ENCODE measurements around the gene MXD3.

Gene MXD3

DNA sequence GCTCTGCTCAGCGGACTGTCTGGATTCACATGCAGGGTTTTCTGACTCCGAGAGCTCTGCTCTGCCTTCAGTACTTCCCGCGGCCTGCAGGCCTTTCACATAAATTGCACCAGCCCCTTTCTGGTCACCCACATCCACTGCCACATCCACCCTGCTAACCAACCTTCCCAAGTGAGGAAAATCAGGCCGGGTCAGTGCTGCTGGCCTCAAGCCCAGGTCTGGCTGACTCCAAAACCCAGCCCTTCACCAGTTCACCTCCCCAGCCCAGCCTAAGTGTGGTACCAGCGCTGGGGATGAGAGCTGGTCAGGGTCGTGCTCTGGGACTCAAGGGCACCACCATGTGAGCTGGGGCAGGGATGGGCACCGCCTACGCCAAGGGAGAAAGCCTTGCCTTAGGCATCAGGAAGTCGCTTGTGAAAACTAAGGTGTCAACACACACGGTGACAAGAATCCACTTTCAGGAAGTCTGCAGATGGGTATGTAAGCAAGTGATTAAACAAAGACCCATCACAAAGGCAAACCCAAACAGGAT is 27.5 kb upstream of the MXD3 start:
- DNase-seq, result no peak

DNA sequence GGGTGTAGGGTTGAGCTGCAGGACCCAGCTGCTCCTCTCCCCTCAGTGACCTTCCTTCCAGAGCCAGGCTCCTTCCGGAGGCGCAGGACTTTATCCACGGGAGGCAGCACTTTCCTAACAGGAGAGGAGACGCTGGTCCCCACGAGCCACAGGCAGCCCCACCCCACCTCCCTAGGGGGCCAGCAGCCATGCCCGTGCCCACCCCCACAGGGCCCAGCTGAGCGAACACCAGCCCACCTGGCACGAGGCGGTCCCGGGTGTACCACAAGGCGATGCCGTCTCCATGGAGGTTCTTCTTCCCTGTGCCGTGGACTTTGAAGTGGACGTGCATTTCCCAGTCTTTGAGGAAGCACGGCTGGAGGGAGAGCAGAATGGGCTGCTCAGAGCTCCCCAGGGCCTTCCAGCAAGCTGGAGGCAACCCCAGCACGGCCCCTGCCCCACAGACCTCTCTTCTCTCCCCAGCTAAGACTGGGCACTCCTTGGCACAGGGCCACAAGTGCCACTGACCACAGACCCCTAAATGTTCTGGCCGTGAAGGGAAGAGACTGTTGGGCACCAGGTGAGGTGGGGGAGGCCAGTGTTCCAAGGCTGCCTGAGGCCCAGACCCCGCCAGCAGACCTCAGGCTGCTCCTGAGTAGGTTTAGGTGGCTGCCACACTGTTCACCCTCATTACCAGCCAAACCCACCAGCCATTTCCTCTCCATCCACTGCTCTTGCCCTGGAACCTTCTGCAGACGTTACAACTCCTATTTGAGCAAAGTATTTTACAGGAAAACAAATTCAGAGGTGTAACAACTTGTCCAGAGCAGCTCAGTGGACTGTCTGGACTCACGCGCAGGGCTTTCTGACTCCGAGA is 26.8 kb upstream of the MXD3 start:
- no peak for DNase-seq

- no peak for DNase-seq
Measured at GRCh38 chr5:177336603-177337494, 25.2 kb upstream of the MXD3 start.

GRCh38 chr5:177336112-177336511 is 24.4 kb upstream of the MXD3 start:
- DNase-seq, result no peak

DNA sequence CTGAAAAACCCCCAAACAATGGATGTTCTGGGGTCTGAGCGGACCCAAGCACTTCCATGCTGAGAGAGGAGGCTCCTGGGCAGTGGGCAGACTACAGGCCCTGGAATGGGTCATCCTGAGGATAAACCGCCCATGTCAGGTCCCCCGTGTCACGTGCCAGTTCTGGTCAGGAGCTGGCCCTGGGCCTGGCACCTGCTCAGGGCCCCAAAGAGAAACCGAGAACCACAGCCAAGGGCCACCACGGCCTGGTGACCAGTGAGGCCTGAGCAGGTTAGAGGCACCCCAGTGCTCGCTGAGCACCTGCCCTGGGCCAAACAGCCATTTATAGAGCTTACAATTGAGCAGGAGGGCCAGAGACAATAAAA is 24.0 kb upstream of the MXD3 start:
- DNase-seq, result no peak

GRCh38 chr5:177334781-177335700 is 23.3 kb upstream of the MXD3 start:
- DNase-seq, result no peak

DNA sequence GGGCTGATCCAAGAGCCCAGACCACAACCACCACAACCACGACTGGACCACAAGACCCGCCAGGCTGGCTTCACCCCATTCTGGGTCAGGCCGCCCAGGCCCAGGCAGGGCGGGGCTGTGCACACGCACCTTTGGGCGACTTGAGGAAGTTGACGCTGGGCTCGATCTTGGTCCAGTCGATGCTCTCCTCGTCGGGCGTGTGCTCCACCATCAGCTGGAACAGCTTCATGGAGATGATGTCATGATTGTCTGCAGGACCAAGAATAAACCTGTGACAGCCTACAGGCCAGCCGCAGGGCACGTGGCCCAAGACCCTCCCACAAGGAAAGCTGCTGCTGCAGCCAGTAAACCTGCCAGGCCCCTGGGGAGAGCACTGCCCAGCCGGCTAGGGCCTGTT is 22.5 kb upstream of the MXD3 start:
- no peak for DNase-seq

- DNase-seq, result no peak
Measured at GRCh38 chr5:177333420-177334154, 21.9 kb upstream of the MXD3 start.

DNA sequence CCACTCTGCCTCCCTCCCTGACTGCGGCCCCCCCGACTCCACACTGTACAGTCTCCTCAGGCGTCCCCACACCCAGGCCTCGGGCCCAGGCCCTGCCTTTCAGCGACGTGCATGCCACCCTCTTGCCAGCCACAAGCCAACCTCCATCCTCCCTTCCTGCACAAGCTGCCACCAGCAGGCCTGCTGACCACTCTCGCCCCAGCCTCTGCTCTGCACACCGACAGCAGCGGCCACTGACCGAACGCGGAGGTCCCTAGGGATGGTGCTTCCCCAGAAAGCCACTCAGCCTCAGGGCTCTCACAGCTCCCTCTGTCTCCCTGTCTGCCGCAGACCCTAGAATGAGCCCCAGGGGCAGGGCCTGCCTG is 21.2 kb upstream of the MXD3 start:
- DNase-seq, result no peak

DNA sequence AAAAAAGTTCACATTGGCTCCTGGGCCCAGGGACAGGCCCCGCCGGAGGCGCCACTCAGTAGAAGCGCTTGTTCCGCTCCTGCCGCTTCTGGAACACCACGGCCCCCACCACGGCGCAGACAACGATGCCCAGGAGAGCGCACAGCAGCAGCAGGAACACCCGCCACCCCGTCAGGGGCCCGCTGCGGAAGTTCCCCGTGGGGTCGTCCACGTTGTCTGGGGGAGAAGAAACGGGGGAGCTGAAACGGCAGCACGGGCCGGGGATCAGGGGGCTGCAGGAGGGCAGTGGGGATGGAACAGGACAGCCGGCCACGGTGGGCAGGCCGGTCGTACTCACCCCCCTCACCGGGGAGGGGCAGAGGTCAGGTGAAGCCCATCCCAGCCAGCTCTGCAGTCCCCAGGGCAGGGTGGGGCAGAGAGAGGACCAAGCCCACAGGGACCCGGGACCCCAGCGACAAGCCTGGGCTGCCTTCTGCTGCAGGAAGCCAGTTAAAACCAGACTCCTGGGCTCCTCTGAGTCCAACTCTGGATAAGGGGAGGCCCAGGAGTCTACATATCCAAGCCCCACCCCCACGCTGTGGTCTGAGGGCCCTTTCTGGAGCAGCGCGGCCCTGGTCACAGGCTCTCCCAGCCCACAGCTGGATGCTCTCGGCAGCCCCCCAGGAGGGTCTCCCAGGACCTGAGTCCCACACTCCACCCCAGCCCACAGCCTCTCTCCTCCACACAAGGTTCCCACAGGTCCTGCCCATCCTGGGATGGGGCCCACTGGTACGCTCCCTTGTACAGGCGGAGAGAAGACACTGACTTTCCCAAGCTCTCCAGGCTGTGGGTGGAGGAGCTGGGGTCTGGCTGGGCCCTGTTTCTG is 20.6 kb upstream of the MXD3 start:
- DNase-seq, result no peak

DNA sequence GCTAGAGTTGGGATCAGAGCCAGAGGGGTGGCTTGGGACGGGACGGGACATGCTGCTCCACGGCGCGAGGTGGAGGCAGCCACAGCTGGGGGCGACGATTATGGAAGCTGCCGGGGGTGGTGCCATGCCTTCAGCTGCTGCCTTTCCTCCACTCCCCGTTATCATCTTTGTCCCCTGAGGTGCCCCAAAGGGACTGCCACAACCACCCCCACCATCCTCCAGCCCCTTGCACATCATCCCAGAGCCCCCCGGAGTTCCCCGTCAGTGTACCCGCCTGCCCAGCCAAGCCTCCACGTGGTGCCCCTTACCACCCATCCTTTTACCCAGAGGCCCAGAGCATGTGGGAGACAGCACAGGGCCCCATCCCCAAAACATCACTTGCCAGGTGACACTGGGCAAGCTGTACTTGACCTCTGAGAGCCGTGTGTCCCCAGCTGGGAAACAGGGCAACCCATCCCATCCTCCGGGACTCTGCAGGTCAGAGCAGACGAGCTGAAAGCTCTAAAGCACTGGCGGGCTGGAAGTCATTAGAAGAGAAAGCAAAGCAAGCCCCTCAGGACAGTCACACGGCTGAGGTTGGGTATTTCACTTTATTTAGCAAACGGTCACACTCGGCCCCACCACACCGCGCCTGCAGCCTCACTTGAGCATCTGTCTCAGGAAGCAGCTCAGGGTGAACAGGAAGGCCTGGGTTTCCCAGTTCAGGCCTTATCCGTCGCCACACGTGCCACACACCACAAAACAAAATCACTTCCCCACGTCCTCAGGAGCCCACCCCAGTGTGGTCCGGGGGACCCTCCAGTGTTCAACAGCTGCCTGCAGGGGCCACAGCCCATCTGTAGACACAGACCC is 19.5 kb upstream of the MXD3 start:
- no peak for DNase-seq

- no peak for DNase-seq
Measured at GRCh38 chr5:177329883-177330282, 18.2 kb upstream of the MXD3 start.

- DNase-seq, result no peak
Measured at GRCh38 chr5:177328545-177329231, 17.0 kb upstream of the MXD3 start.

DNA sequence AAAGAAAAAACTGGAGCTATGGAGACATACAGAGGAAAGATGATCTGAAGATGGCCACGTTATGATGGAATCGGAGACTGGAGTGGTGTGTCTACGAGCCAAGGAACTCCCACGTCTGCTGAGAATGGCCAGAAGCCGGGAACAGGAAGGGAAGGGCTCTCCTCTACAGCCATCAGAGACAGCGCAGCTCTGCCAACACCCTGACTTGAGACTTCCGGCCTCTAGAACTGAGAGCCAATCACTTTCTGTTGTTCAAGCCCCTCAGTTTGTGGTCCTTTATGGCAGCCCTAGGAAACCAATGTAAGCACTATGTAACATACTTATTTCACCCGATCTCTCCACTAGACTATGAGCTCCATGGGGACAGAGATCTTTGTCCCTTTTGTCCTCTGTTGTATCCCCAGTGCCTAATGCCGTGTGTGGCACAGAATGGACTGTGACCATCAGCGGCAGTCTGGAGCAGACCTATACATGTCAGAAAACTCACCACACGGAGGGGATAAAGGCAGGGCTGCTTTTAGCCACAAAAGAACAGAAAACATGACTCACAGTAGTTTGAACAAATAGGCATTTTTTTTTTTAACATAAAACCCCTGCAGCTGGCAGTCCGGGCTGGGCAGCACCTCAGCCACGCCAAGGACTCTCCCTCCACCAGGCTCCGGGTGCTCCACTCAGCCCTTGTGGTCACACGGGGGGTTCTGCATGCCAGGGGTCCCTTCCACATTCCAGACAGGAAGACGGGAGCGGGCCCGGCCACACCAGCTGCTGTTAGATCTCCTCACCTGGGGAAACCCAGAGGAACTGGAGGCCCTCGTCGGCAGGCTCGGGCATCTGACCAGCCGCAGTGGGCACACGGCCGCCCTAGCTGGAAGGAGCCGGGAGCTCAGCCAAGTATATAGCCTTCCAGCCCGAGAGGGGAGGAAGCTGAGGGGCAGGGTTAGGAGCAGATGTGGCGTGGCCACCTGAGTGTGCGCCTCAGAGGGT is 16.1 kb upstream of the MXD3 start:
- no peak for DNase-seq

- DNase-seq, result no peak
Measured at GRCh38 chr5:177325868-177326381, 14.2 kb upstream of the MXD3 start.

GRCh38 chr5:177320879-177321278 is 9.2 kb upstream of the MXD3 start:
- no peak for DNase-seq

- no peak for DNase-seq
Measured at GRCh38 chr5:177319913-177320588, 8.4 kb upstream of the MXD3 start.

Measured in NCI-H1105 (cell line).